NB4 (cell line): Measurements from ENCODE around the gene NDUFS1.

ENCODE experiments used
- DNase-seq: peaks from one replicate; pipeline ENCODE4 v3.0.0; 2010; ENCODE audit warnings: low read depth
- H3K4me3 ChIP-seq: one replicate; pipeline ENCODE4 v1.5.1; 2011; ENCODE audit warnings: mild to moderate bottlenecking, low read depth, low read length, moderate library complexity
- MYC ChIP-seq: IDR thresholded peaks from 2 replicates; pipeline ENCODE4 v1.6.1; 2011; ENCODE audit warnings: low read depth, low read length
- POLR2A ChIP-seq: IDR thresholded peaks from 2 replicates; pipeline ENCODE4 v1.6.1; 2011; ENCODE audit warnings: mild to moderate bottlenecking; ENCODE audit not compliant: insufficient read length; ENCODE audit errors: extremely low read depth
- TF ChIP-seq, protein P1 (sequence below): IDR thresholded peaks from one replicate; pipeline ENCODE4 v1.5.1; 2012; ENCODE audit warnings: low read depth, low read length
- TF ChIP-seq, protein P2 (sequence below): IDR thresholded peaks from 2 replicates; pipeline ENCODE4 v1.6.1; 2011; ENCODE audit warnings: low read depth, low read length

Gene NDUFS1

DNA sequence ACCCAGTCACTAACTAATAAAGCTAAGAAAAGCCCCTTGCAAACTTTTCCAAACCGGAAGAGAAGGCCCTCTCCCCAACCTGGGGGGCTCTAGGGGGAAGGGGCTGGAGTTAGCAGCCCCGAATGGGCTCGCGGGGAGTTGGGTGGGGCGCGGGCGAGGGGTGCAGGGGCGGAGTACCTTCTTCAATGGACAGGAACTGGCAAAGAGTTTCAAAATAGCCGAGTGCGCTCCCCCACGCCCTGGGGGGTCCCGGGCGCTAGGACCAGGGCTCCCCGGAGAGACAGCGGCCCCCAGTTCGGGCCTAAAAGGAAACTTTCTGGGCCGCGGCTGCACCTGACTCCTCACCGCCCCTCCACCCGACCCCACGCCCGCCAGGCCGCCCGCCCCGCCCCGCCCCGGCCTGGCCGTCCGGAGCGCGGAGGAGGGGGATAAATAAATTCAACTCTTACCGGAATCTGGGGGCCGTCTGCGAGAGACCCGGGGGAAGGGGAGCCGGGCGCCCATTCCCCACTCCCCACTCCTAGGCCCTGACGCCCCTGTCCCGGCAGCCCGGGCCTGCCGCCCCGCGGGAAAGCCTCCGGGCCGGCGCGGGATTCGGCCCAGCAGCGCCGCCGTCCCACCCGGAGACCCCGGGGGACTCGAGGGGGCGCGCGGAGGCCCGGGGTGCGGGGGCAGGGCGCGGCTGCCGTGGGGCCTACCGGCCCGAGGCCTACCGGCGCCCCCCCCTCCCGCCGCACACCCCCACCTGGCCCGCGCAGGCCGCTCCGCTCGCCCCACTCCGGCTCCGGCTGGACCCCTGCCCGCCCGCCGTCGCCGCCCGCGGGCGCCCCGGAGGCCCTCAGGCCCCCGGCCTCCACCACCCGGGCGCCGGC is 74.1 kb downstream of the NDUFS1 start:
- H3K4me3 ChIP-seq: peak overlapping the region; percentile 94
- peak; percentile 88 for DNase-seq
- peak; percentile 8 for TF ChIP-seq POLR2A
- TF ChIP-seq, protein P1, sequence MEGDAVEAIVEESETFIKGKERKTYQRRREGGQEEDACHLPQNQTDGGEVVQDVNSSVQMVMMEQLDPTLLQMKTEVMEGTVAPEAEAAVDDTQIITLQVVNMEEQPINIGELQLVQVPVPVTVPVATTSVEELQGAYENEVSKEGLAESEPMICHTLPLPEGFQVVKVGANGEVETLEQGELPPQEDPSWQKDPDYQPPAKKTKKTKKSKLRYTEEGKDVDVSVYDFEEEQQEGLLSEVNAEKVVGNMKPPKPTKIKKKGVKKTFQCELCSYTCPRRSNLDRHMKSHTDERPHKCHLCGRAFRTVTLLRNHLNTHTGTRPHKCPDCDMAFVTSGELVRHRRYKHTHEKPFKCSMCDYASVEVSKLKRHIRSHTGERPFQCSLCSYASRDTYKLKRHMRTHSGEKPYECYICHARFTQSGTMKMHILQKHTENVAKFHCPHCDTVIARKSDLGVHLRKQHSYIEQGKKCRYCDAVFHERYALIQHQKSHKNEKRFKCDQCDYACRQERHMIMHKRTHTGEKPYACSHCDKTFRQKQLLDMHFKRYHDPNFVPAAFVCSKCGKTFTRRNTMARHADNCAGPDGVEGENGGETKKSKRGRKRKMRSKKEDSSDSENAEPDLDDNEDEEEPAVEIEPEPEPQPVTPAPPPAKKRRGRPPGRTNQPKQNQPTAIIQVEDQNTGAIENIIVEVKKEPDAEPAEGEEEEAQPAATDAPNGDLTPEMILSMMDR: no peak
- TF ChIP-seq, protein P2, sequence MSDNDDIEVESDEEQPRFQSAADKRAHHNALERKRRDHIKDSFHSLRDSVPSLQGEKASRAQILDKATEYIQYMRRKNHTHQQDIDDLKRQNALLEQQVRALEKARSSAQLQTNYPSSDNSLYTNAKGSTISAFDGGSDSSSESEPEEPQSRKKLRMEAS: no peak
- TF ChIP-seq MYC: no peak

DNA sequence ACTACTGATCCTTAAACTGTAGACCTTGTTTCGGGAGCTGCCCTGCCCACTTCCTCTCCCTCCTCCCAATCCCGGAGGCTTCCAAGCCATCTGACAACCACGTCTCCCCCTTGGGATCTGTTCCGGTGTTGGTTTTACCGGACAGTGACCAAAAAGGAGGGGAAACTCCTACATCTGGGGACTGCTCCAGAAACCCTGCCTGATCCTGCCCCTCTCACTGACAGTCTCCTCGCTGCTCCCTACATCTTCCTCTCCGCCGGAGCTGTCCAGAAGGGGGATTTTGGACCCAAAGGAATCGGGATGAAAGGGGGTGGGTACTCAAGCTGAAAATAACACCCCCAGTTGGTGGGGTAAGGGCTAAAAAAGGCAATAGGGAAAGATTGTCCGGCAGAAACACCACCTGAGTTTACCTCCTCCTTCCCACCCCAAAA is 74.8 kb downstream of the NDUFS1 start:
- TF ChIP-seq, protein P2: no peak
- TF ChIP-seq POLR2A: peak; percentile 12
- TF ChIP-seq, protein P1: no peak
- peak overlapping the region; percentile 94 for H3K4me3 ChIP-seq
- peak; percentile 88 for DNase-seq

DNA sequence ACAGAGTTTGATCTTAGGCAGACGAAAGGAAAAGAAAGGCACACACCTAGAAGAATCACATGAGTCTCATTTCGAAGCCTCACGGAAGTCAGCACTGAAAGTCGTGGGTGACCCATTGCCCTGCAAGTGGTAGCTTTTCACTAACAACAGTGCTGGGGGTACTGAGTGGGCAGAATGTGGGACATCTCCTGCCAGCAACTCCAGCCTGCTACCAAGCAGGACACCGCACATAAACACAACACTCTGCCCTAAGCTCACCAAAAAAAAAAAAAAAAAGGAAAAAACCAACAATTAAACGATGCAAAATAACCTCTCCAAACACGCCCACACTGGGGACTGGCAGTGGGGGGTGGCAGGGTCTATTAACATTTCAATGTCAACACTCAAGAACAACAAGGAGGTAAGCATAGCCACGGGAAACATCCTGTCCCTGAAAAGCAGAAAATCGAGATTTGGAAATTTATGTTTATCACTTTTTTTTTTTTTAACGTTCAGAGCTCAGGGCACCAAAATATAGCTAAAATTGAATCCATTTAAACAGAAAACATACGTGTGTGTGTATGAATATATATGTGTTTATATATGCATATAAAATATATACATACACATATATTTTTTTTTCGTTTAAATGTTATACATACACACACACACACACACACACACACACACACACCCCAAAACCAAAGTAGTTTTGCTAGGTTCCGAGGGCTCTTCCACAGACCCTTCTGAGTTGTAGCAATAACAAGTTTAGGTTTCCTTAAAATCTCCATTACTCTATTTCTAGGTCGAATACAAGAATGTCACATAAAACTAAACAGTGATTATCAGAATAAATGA is 75.4 kb downstream of the NDUFS1 start:
- TF ChIP-seq, protein P2: peak; percentile 11; the same call in 1 of the 2 replicates
- TF ChIP-seq, protein P1: no peak
- TF ChIP-seq MYC: no peak
- peak; percentile 13 for TF ChIP-seq POLR2A
- DNase-seq: peak; percentile 61
- H3K4me3 ChIP-seq: peak overlapping the region; percentile 94

DNA sequence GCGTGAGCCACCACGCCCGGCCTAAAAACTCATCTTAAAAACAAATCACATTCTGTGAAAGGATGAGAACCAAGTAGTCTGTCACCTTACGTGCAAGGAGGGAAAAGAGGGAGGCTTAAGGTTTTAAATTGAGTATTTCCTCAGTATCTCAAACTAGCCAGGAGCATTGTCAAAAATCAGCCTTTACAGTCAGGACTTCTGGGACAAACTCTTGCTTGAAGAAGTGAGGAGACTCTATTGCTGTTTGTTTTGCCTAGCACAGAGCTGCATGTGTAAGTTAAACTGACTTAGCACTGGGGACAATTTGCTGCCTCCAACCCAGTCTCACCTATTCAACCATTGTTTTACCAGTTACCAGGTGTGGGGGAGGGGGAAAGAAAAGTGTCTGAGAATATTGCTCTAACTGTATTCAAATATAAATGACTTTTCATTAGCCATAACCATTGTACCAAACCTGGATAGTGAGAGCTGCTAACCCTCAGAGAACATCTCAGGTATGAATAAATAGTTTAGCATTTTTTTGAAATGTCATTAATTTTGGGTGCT is 76.9 kb downstream of the NDUFS1 start:
- peak overlapping the region; percentile 94 for H3K4me3 ChIP-seq
- TF ChIP-seq, protein P2: no peak
- TF ChIP-seq MYC (no peak), POLR2A (no peak)
- TF ChIP-seq, protein P1: no peak
- DNase-seq: no peak

DNA sequence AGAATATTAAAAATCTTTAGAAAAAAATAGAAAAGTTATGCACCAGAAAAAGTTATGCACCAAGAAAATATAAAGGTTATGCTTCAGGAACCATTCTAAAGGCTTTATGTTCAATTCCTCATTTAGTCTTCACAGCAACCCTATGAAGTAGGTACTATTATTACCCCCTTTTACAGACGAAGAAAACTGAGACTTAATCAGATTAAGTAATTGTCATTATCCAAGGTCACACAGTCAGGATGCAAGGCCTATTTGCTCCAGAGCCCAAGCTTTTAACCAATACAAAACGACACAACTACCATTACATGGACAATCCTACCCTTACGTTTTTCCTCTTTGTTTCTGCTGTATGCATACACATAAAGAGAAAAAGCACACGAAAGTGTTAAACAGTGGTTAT is 78.3 kb downstream of the NDUFS1 start:
- no peak overlapping the region for H3K4me3 ChIP-seq
- DNase-seq: no peak
- TF ChIP-seq, protein P2: no peak
- TF ChIP-seq POLR2A: no peak
- TF ChIP-seq, protein P1: no peak
- no peak for TF ChIP-seq MYC
